ENCODE data around the gene CLBA1.

The CLBA1 gene

DNA sequence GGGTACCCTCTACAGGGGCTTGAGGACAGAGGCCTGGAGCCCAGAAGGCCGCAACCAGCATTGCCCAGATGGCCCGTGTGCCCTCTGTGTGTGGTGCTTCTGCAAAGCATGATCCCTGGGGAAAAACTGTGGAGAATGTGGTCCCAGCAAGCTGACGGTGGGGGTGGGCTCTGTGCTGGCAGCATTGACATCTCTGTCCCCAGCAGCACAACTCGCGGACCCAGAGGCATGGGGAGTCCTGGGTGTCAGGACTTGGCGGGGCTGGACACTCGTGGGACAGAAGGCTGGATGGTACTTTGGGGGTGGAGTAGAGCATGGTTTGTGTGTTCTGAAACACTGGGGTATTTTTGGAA is 4.3 kb downstream of the CLBA1 start:
- Histone ChIP-seq H4K20me1 (ENCODE audit: control insufficient read depth, insufficient read depth, low read depth, low read length) (no peaks in the 10 kb centered on the region), H3K36me3 (ENCODE audit: control insufficient read depth, low read length) (no peaks in the 10 kb centered on the region), H3K9me3 (ENCODE audit: control insufficient read depth, insufficient read depth, low read length) (no peaks in the 10 kb centered on the region), H3F3A (ENCODE audit: control insufficient read depth, insufficient read depth) (no peaks in the 10 kb centered on the region), H3K4me3 (ENCODE audit: low read length) (no peak overlapping the region), H3K4me2 (ENCODE audit: low read length) (no peak overlapping the region), H3K9me2 (replicated peaks; ENCODE audit: control insufficient read depth, low read length) (no peaks in the 10 kb centered on the region), H3K4me1 (ENCODE audit: control insufficient read depth, low read length) (peaks cover 12% of the 10 kb centered on the region), H3K79me2 (ENCODE audit: control insufficient read depth, low read length) (no peaks in the 10 kb centered on the region), H3K27me3 (ENCODE audit: control insufficient read depth, low read length) (peaks cover 9% of the 10 kb centered on the region), H3K27ac (ENCODE audit: low read depth, low read length) (no peak overlapping the region)
- TF ChIP-seq EZH2phosphoT487 (IDR thresholded peaks at IDR 0.05; ENCODE audit: borderline replicate concordance, low read length), result no peak
- no peak for TF ChIP-seq CTCF (IDR thresholded peaks at IDR 0.05; ENCODE audit: low read depth, low read length, poor library complexity, severe bottlenecking)

GRCh38 chr14:104991896-104992230 is 6.3 kb downstream of the CLBA1 start:
- Histone ChIP-seq H3K4me1 (ENCODE audit: control insufficient read depth, low read length) (0 out of 2 replicates have a peak, but pooled peaks cover 4% of the 10 kb centered on the region), H3K4me2 (ENCODE audit: low read length) (no peak overlapping the region)
- TF ChIP-seq CTCF (IDR thresholded peaks at IDR 0.05; ENCODE audit: low read depth, low read length, poor library complexity, severe bottlenecking) (no peak), EZH2phosphoT487 (IDR thresholded peaks at IDR 0.05; ENCODE audit: borderline replicate concordance, low read length) (no peak)

DNA sequence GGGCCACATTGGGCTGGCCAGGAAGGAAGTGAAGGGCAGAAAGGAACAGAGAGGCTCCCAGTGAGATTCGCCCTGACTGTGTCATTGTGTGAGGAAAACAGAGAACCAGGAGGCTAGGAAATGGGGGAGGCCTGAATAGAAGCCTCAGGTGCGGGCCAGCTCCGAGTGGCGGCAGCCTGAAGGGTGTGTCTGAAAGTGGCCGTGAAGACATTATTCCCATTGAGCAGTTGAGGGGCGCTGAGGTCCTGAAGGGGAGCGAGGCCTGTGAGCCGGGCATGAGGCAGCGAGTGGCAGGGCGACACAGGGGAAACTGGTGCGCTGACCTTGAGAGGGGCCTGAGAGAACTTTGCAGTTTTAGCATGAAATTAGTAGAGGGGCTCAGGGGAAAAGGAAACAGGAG is 6.9 kb downstream of the CLBA1 start:
- TF ChIP-seq CTCF (IDR thresholded peaks at IDR 0.05; ENCODE audit: low read depth, low read length, poor library complexity, severe bottlenecking), result no peak
- TF ChIP-seq EZH2phosphoT487 (IDR thresholded peaks at IDR 0.05; ENCODE audit: borderline replicate concordance, low read length), result no peak
- Histone ChIP-seq H3K4me2 (ENCODE audit: low read length) (no peak overlapping the region), H3K27ac (ENCODE audit: low read depth, low read length) (no peak overlapping the region), H3K4me3 (ENCODE audit: low read length) (no peak overlapping the region), H3K9me3 (ENCODE audit: control insufficient read depth, insufficient read depth, low read length) (no peaks in the 10 kb centered on the region), H3F3A (ENCODE audit: control insufficient read depth, insufficient read depth) (0 out of 2 replicates have a peak, but pooled peaks cover 5% of the 10 kb centered on the region), H3K79me2 (ENCODE audit: control insufficient read depth, low read length) (no peaks in the 10 kb centered on the region), H3K4me1 (ENCODE audit: control insufficient read depth, low read length) (no peaks in the 10 kb centered on the region), H3K36me3 (ENCODE audit: control insufficient read depth, low read length) (no peaks in the 10 kb centered on the region; the same call in 1 of the 2 replicates), H4K20me1 (ENCODE audit: control insufficient read depth, insufficient read depth, low read depth, low read length) (no peaks in the 10 kb centered on the region), H3K27me3 (ENCODE audit: control insufficient read depth, low read length) (no peaks in the 10 kb centered on the region), H3K9me2 (replicated peaks; ENCODE audit: control insufficient read depth, low read length) (no peaks in the 10 kb centered on the region)

More at GRCh38 chr14:104991896-104992230, 6.3 kb downstream of the CLBA1 start:
- peaks cover 1% of the 10 kb centered on the region; the same call in 1 of the 2 replicates for H3K27me3 ChIP-seq (ENCODE audit: control insufficient read depth, low read length)
- no peak overlapping the region for H3K4me3 ChIP-seq (ENCODE audit: low read length)
- H3K27ac ChIP-seq (ENCODE audit: low read depth, low read length), result no peak overlapping the region
- H3K9me2 ChIP-seq (replicated peaks; ENCODE audit: control insufficient read depth, low read length), result no peaks in the 10 kb centered on the region
- no peaks in the 10 kb centered on the region for H4K20me1 ChIP-seq (ENCODE audit: control insufficient read depth, insufficient read depth, low read depth, low read length)
- H3K36me3 ChIP-seq (ENCODE audit: control insufficient read depth, low read length), result no peaks in the 10 kb centered on the region; the same call in 1 of the 2 replicates
- no peaks in the 10 kb centered on the region for H3K79me2 ChIP-seq (ENCODE audit: control insufficient read depth, low read length)
- H3K9me3 ChIP-seq (ENCODE audit: control insufficient read depth, insufficient read depth, low read length), result no peaks in the 10 kb centered on the region
- H3F3A ChIP-seq (ENCODE audit: control insufficient read depth, insufficient read depth), result 0 out of 2 replicates have a peak, but pooled peaks cover under 1% of the 10 kb centered on the region

Data from DOHH2 (cell line).